ENCODE measurements around the gene MLLT10.
"Not testable (repeated sequence)": the region's sequence is repeated elsewhere in the genome, so short reads cannot be mapped to it uniquely, and the experiment has no call there.

Gene MLLT10

GRCh38 chr10:21527598-21528235 is 6.3 kb upstream of the MLLT10 start:
- DNase-seq (ENCODE audit: low spot score), result no peak
- peak; percentile 65 for FAIRE-seq

GRCh38 chr10:21528236-21529031 is 5.6 kb upstream of the MLLT10 start:
- FAIRE-seq (peak; percentile 16), DNase-seq (ENCODE audit: low spot score) (no peak)

- peak; percentile 68 for FAIRE-seq
- no peak for DNase-seq (ENCODE audit: low spot score)
These were observed 4.8 kb upstream of the MLLT10 start for GRCh38 chr10:21529032-21529910.

GRCh38 chr10:21530168-21530567 is 3.9 kb upstream of the MLLT10 start:
- FAIRE-seq, result peak; percentile 21
- DNase-seq (ENCODE audit: low spot score), result no peak

- FAIRE-seq (no peak), DNase-seq (ENCODE audit: low spot score) (no peak)
These were observed 3.4 kb upstream of the MLLT10 start for GRCh38 chr10:21530641-21531040.

- DNase-seq (ENCODE audit: low spot score) (peak; percentile 44), FAIRE-seq (peak; percentile 87)
These were observed 2.9 kb upstream of the MLLT10 start for GRCh38 chr10:21531164-21531563.

GRCh38 chr10:21532694-21533466 is 1.2 kb upstream of the MLLT10 start:
- FAIRE-seq (no peak), DNase-seq (ENCODE audit: low spot score) (no peak)

GRCh38 chr10:21534280-21534586 is 201 bp downstream of the MLLT10 start:
- FAIRE-seq, result no peak
- no peak for DNase-seq (ENCODE audit: low spot score)

- FAIRE-seq, result no peak
These were observed 817 bp downstream of the MLLT10 start for GRCh38 chr10:21534604-21535493.

GRCh38 chr10:21535494-21535965 is 1.5 kb downstream of the MLLT10 start:
- DNase-seq (ENCODE audit: low spot score), result no peak
- FAIRE-seq, result no peak

More at GRCh38 chr10:21534604-21535493, 817 bp downstream of the MLLT10 start:
- DNase-seq (ENCODE audit: low spot score), result peak; percentile 31

- not testable (repeated sequence) for FAIRE-seq; DNase-seq (ENCODE audit: low spot score)
These were observed 1.9 kb downstream of the MLLT10 start for GRCh38 chr10:21535976-21536375.

- FAIRE-seq (no peak), DNase-seq (ENCODE audit: low spot score) (no peak)
These were observed 2.8 kb downstream of the MLLT10 start for GRCh38 chr10:21536874-21537273.

GRCh38 chr10:21540701-21541100 is 6.7 kb downstream of the MLLT10 start:
- not testable (repeated sequence) for FAIRE-seq; DNase-seq (ENCODE audit: low spot score)

- no peak for FAIRE-seq
- DNase-seq (ENCODE audit: low spot score), result no peak
These were observed 13.2 kb downstream of the MLLT10 start for GRCh38 chr10:21547246-21547645.

GRCh38 chr10:21552638-21553037 is 18.6 kb downstream of the MLLT10 start:
- DNase-seq (ENCODE audit: low spot score), result no peak
- no peak for FAIRE-seq

- no peak for FAIRE-seq
- no peak for DNase-seq (ENCODE audit: low spot score)
These were observed 22.5 kb downstream of the MLLT10 start for GRCh38 chr10:21556527-21556926.

- not testable (repeated sequence) for FAIRE-seq; DNase-seq (ENCODE audit: low spot score)
These were observed 25.0 kb downstream of the MLLT10 start for GRCh38 chr10:21558984-21559383.

GRCh38 chr10:21570761-21571521 is 36.9 kb downstream of the MLLT10 start:
- no peak for DNase-seq (ENCODE audit: low spot score)
- peak; percentile 5 for FAIRE-seq

- peak; percentile 32 for FAIRE-seq
- DNase-seq (ENCODE audit: low spot score), result no peak
These were observed 38.5 kb downstream of the MLLT10 start for GRCh38 chr10:21572578-21572977.
